K562 (cell line): ENCODE measurements around the gene GALM. TPM values are rescaled to one million over a fixed set of nuclear protein-coding genes. Genes with fewer than 3 reads are reported as not detected.

Source experiments
- ATAC-seq: fragments of 200-7000 bp; cut with Tn5 transposase; 3 replicates; pipeline ENCODE4 v1.9.1; 2020; ENCODE audit warnings: moderate library complexity
- BruUV-seq: library from RNA; stranded (reverse); fragments of 400-500 nt; replicated peaks from 2 replicates; lab custom pipeline; 2021; lab: Mats Ljungman, UMichigan
- CTCF ChIA-PET: fragments of 300-600 bp; formaldehyde crosslinking; extraction: SDS; loops from one replicate; lab custom pipeline; 2021; ENCODE audit warnings: low intra/inter-chr PET ratio; lab: Yijun Ruan, JAX
- POLR2A ChIA-PET: fragments of 300-600, 350-650 bp; sonication (Branson Sonifier 250); formaldehyde crosslinking; extraction: SDS; loops from one replicate; lab custom pipeline; 2021; ENCODE audit warnings: antibody characterized with exemption, inconsistent platforms; lab: Yijun Ruan, JAX
- DNase-seq, 4 experiments: peaks; one replicate each; pipeline versions ENCODE4 v3.0.0 to v3.0.0-alpha.2; 2011 to 2018; ENCODE audit warnings: low spot score in 3 of 4, mixed read lengths in 3 of 4; ENCODE audit errors: extremely low read depth in 1 of 4
- FAIRE-seq: peaks from 2 replicates; lab custom pipeline; 2011; peaks lifted over from hg19 to GRCh38; lab: Jason Lieb, UNC
- H2AFZ ChIP-seq: 2 replicates; pipeline ENCODE4 v1.6.0; 2011; ENCODE audit warnings: low read depth, low read length, control low read depth, inconsistent platforms
- H3K27ac ChIP-seq: fragments of 200-600 bp; 3 replicates; pipeline ENCODE4 v1.8.0; 2011; ENCODE audit warnings: low read depth, mild to moderate bottlenecking, control low read depth, inconsistent platforms, low read length, moderate library complexity, mixed read lengths; ENCODE audit errors: extremely low read depth
- H3K27me3 ChIP-seq, 2 experiments: fragments of 300-600 bp in 1 of 2; 2 replicates in 1 of 2; 3 replicates in 1 of 2; pipeline versions ENCODE4 v1.6.0 to v1.8.0; 2011; ENCODE audit warnings: inconsistent platforms in 2 of 2, low read length in 2 of 2, mild to moderate bottlenecking in 1 of 2, mixed read lengths in 1 of 2, moderate library complexity in 1 of 2; ENCODE audit not compliant: control insufficient read depth in 2 of 2, insufficient read depth in 2 of 2
- H3K36me3 ChIP-seq: fragments of 300-600 bp; 3 replicates; pipeline ENCODE4 v1.8.0; 2011; ENCODE audit warnings: mild to moderate bottlenecking, low read length, inconsistent platforms; ENCODE audit not compliant: control insufficient read depth, insufficient read depth
- H3K4me1 ChIP-seq, 2 experiments: fragments of 200-600 bp in 1 of 2; replicated peaks in 1 of 2; 2 replicates in 1 of 2; 3 replicates in 1 of 2; pipeline versions ENCODE4 v1.5.1 to v1.8.0; 2011; ENCODE audit warnings: inconsistent platforms in 2 of 2, low read length in 2 of 2, mild to moderate bottlenecking in 1 of 2, mixed read lengths in 1 of 2, moderate library complexity in 1 of 2; ENCODE audit not compliant: control insufficient read depth in 2 of 2, insufficient read depth in 2 of 2
- H3K4me2 ChIP-seq: 2 replicates; pipeline ENCODE4 v1.6.1; 2011; ENCODE audit warnings: low read length, control low read depth, inconsistent platforms, mixed read lengths; ENCODE audit not compliant: insufficient read depth
- H3K4me3 ChIP-seq: fragments of 200-600 bp; sonication (generic), shearing (Covaris generic); 2 replicates; pipeline ENCODE4 v1.5.1; 2016; ENCODE audit warnings: control low read depth, inconsistent platforms
- H3K79me2 ChIP-seq: fragments of 200-600 bp; 3 replicates; pipeline ENCODE4 v1.8.0; 2011; ENCODE audit warnings: low read length, inconsistent platforms; ENCODE audit not compliant: control insufficient read depth, insufficient read depth
- H3K9ac ChIP-seq, 2 experiments: 2 replicates each; pipeline versions ENCODE4 v1.6.0 to v1.6.1; 2011; ENCODE audit warnings: low read depth in 2 of 2, low read length in 2 of 2, control low read depth in 1 of 2, inconsistent platforms in 1 of 2, mild to moderate bottlenecking in 1 of 2, mixed read lengths in 1 of 2; ENCODE audit not compliant: insufficient read depth in 1 of 2
- H3K9me1 ChIP-seq: one replicate; pipeline ENCODE4 v1.6.0; 2011; ENCODE audit warnings: inconsistent platforms, mild to moderate bottlenecking, low read length, moderate library complexity; ENCODE audit not compliant: control insufficient read depth, insufficient read depth
- H3K9me3 ChIP-seq: replicated peaks from 2 replicates; pipeline ENCODE4 v1.5.1; 2011; ENCODE audit warnings: low read depth, low read length, inconsistent platforms; ENCODE audit not compliant: control insufficient read depth, insufficient read depth
- H4K20me1 ChIP-seq: replicated peaks from 2 replicates; pipeline ENCODE4 v1.6.1; 2011; ENCODE audit warnings: low read length, inconsistent platforms, mixed read lengths; ENCODE audit not compliant: control insufficient read depth, insufficient read depth
- BRD4 ChIP-seq: fragments of 200-600 bp; sonication (generic); IDR thresholded peaks from 2 replicates; pipeline ENCODE4 v1.6.1; 2017; ENCODE audit warnings: inconsistent platforms
- CBFA2T2 ChIP-seq: fragments of 450-650 bp; conservative IDR thresholded peaks from 2 replicates; pipeline ENCODE4 v1.6.1; 2017; ENCODE audit warnings: mild to moderate bottlenecking
- CBX2 ChIP-seq: fragments of 200-600 bp; sonication (generic); IDR thresholded peaks from one replicate; pipeline ENCODE4 v1.6.1; 2012; ENCODE audit warnings: mild to moderate bottlenecking, low read length, inconsistent platforms; ENCODE audit not compliant: insufficient read depth, poor library complexity, severe bottlenecking
- E2F8 ChIP-seq: fragments of 450-650 bp; IDR thresholded peaks from 2 replicates; pipeline ENCODE4 v1.7.1; 2018; ENCODE audit warnings: mild to moderate bottlenecking, low read depth; ENCODE audit not compliant: partially characterized antibody
- RFX1 ChIP-seq: fragments of 450-650 bp; IDR thresholded peaks from 2 replicates; pipeline ENCODE4 v1.6.1; 2016; ENCODE audit warnings: mild to moderate bottlenecking, moderate library complexity
- SMARCC2 ChIP-seq: fragments of 450-650 bp; IDR thresholded peaks from 2 replicates; pipeline ENCODE4 v1.6.1; 2017; ENCODE audit warnings: antibody characterized with exemption, moderate library complexity, mild to moderate bottlenecking, low read depth
- SOX6 ChIP-seq: fragments of 450-650 bp; IDR thresholded peaks from 2 replicates; pipeline ENCODE4 v1.6.1; 2014; ENCODE audit warnings: mild to moderate bottlenecking
- SRSF7 ChIP-seq: fragments of 200-400 bp; formaldehyde crosslinking; optimal IDR thresholded peaks from 2 replicates; pipeline ENCODE3; 2017; ENCODE audit warnings: mild to moderate bottlenecking, low read depth, low read length
- U2AF2 ChIP-seq: fragments of 200-400 bp; formaldehyde crosslinking; optimal IDR thresholded peaks from 2 replicates; pipeline ENCODE3; 2017; ENCODE audit warnings: low read depth, mild to moderate bottlenecking, low read length
- ZNF280A ChIP-seq: fragments of 450-650 bp; IDR thresholded peaks from 2 replicates; pipeline ENCODE4 v1.6.1; 2018; ENCODE audit warnings: mild to moderate bottlenecking, low read depth; ENCODE audit not compliant: partially characterized antibody
- ZNF518B ChIP-seq: fragments of 250-450 bp; sonication (Bioruptor Pico); IDR thresholded peaks from 2 replicates; pipeline ENCODE4 v1.5.0; 2021; ENCODE audit warnings: mild to moderate bottlenecking, moderate library complexity
- ZNF589 ChIP-seq: fragments of 200-800 bp; sonication (Bioruptor generic); IDR thresholded peaks from 2 replicates; pipeline ENCODE4 v1.6.1; 2016; ENCODE audit warnings: low read depth, missing genetic modification characterization, missing compliant biosample characterization
- WGBS: fragments of 100-300 bp; shearing (Covaris generic); methylation state at CpG from one replicate; pipeline ENCODE4 v1.1.6; 2016; ENCODE audit warnings: low coverage, mixed read lengths; ENCODE audit not compliant: insufficient coverage; ENCODE audit errors: missing lambda C conversion rate; 5-methylcytosine and 5-hydroxymethylcytosine counted together
- in situ Hi-C: fragments of 300-500 bp; cut with MboI; formaldehyde crosslinking; loops from 4 replicates; pipeline ENCODE4 v1.15.0; 2018; ENCODE audit warnings: inconsistent platforms, mixed read lengths
- intact Hi-C: fragments of 100-400 bp; cut with micrococcal nuclease; formaldehyde crosslinking; loops from 2 replicates; pipeline ENCODE4 v1.14.2; 2022
- polyA plus RNA-seq, 8 experiments: library from polyadenylated mRNA; depleted of rRNA in 4 of 8; stranded (reverse) in 5 of 8; unstranded in 3 of 8; fragments of >200 nt; fragmentation: Nextera tagmentation in 2 of 8; fragmentation: Illumina TruSeq in 1 of 8; extraction: Ambion mirVana in 2 of 8; extraction: Trizol in 1 of 8; gene quantifications; 2 replicates each; pipeline versions ENCODE4 v1.2.1 to v1.2.3, GENCODE V29; 2011 to 2014; ENCODE audit warnings: inconsistent platforms in 1 of 8, missing spikeins in 1 of 8
- total RNA-seq, 7 experiments: library from RNA; depleted of rRNA in 6 of 7; stranded (reverse); fragments of >200 nt in 6 of 7; fragmentation: Illumina TruSeq in 2 of 7; extraction: Trizol in 2 of 7; gene quantifications; 2 replicates each; pipeline versions ENCODE4 v1.2.1 to v1.2.3, GENCODE V29; 2011 to 2021; ENCODE audit warnings: low replicate concordance in 1 of 7

Gene GALM
- total and polyA plus RNA-seq, 9 of the 15 experiments (the other 6 are each of a cell fraction or from before 2014, with no cell fraction given): 22.1 to 51.7 (median 27.9) TPM

GRCh38 chr2:38620282-38620977 is 45.5 kb upstream of the GALM start:
- 0 out of 2 replicates have a peak, but pooled peaks cover 3% of the 10 kb centered on the region for H3K9me3 ChIP-seq
- H3K4me1 ChIP-seq: peaks cover 0 to 28% of the 10 kb centered on the region in 2 experiments; a peak in 3 of 5 replicates
- no peaks in the 10 kb centered on the region for H3K27me3 ChIP-seq
- no peaks in the 10 kb centered on the region for H3K79me2 ChIP-seq
- intact Hi-C loops: no loop called here
- POLR2A ChIA-PET: interaction anchor here (0.7 to 1.3 kb wide), 4 partner anchors 9 to 64 kb away, joined by 3 read pairs; partner anchors contain the start of gene HNRNPLL
- no peaks in the 10 kb centered on the region for H3K9me1 ChIP-seq
- H2AFZ ChIP-seq: peak overlapping the region; percentile 75
- DNase-seq (no peak), ATAC-seq (no peak), FAIRE-seq (peak; percentile 6)
- no peak overlapping the region for H3K9ac ChIP-seq
- in situ Hi-C loops: no loop called here
- no peak overlapping the region for H3K4me2 ChIP-seq
- no peaks in the 10 kb centered on the region for H4K20me1 ChIP-seq
- H3K27ac ChIP-seq: no peak overlapping the region
- no TSS peak for BruUV-seq
- H3K4me3 ChIP-seq: no peak overlapping the region
- CTCF ChIA-PET: no interaction called here
- H3K36me3 ChIP-seq: no peaks in the 10 kb centered on the region
- 52% methylated on average over 7 of the region's 7 CpGs for WGBS
- TF ChIP-seq E2F8: no peak
- no peak for TF ChIP-seq U2AF2
- TF ChIP-seq ZNF589 (CRISPR knock-in tag): no peak
- TF ChIP-seq SMARCC2: no peak
- no peak for TF ChIP-seq ZNF280A
- TF ChIP-seq CBFA2T2: no peak
- no peak for TF ChIP-seq CBX2
- TF ChIP-seq SOX6: no peak
- no peak for TF ChIP-seq ZNF518B (CRISPR knock-in tag)
- peak; percentile 56 for TF ChIP-seq RFX1
- no peak for TF ChIP-seq BRD4
- no peak for TF ChIP-seq SRSF7
